Activated CD8-positive, alpha-beta memory T cell treated with anti-CD3 and anti-CD28 coated beads for 1 hour (primary cell): Measurements from ENCODE around the gene ST3GAL5.
"Not testable (repeated sequence)": the region's sequence is repeated elsewhere in the genome, so short reads cannot be mapped to it uniquely, and the experiment has no call there.

ENCODE experiments used
- DNase-seq, 2 donors: peaks; one replicate each; pipeline ENCODE4 v3.0.0-alpha.2; 2020; ENCODE audit warnings: low read depth in 1 of 2; ENCODE audit errors: extremely low read depth in 1 of 2

Gene ST3GAL5

GRCh38 chr2:85888684-85889626 is at the start of gene ST3GAL5:
TSS of gene ST3GAL5 (minus strand) at chr2:85888990. CDS start at chr2:85888905, 85 bp downstream.
- peak; percentile 87 to 96 for DNase-seq

- no peak for DNase-seq
Measured at GRCh38 chr2:85938456-85938855, 49.7 kb upstream of the ST3GAL5 start.

- DNase-seq = no peak
Measured at GRCh38 chr2:85937069-85937439, 48.3 kb upstream of the ST3GAL5 start.

GRCh38 chr2:85936421-85937068 is 47.8 kb upstream of the ST3GAL5 start:
- no peak for DNase-seq

- no peak for DNase-seq
Measured at GRCh38 chr2:85935746-85936208, 47.0 kb upstream of the ST3GAL5 start.

- no peak for DNase-seq
Measured at GRCh38 chr2:85935170-85935745, 46.5 kb upstream of the ST3GAL5 start.

- no peak for DNase-seq
Measured at GRCh38 chr2:85933753-85934594, 45.2 kb upstream of the ST3GAL5 start.

- not testable (repeated sequence) for DNase-seq
Measured at GRCh38 chr2:85931151-85931550, 42.4 kb upstream of the ST3GAL5 start.

- DNase-seq = no peak
Measured at GRCh38 chr2:85930129-85931124, 41.6 kb upstream of the ST3GAL5 start.

GRCh38 chr2:85929096-85930050 is 40.6 kb upstream of the ST3GAL5 start:
- DNase-seq = no peak

GRCh38 chr2:85926931-85927661 is 38.3 kb upstream of the ST3GAL5 start:
- DNase-seq = no peak

GRCh38 chr2:85926526-85926925 is 37.7 kb upstream of the ST3GAL5 start:
- no peak for DNase-seq

- DNase-seq = no peak
Measured at GRCh38 chr2:85925216-85925671, 36.5 kb upstream of the ST3GAL5 start.

GRCh38 chr2:85924522-85924921 is 35.7 kb upstream of the ST3GAL5 start:
- DNase-seq = no peak

- no peak for DNase-seq
Measured at GRCh38 chr2:85922199-85922598, 33.4 kb upstream of the ST3GAL5 start.

GRCh38 chr2:85921659-85922058 is 32.9 kb upstream of the ST3GAL5 start:
- DNase-seq = no peak

GRCh38 chr2:85920810-85921545 is 32.2 kb upstream of the ST3GAL5 start:
- DNase-seq = no peak
